Activated effector memory CD4-positive, alpha-beta T cell treated with Interleukin-2 at 50 U/mL for 16 hours (primary cell): ENCODE data around the gene CHD9.
"Not testable (repeated sequence)": the region's sequence is repeated elsewhere in the genome, so short reads cannot be mapped to it uniquely, and the experiment has no call there.

Experiments
- DNase-seq: peaks from one replicate; pipeline ENCODE4 v3.0.0-alpha.2; 2020

The CHD9 gene

GRCh38 chr16:53054670-53055485 lies at the start of gene CHD9:
Gene CHD9, plus strand, starts transcription at chr16:53054991. Its CDS starts 101,099 bp downstream, at chr16:53156090.
- DNase-seq: peak; percentile 63

- no peak for DNase-seq
Observed at GRCh38 chr16:53007095-53007494, 47.7 kb upstream of the CHD9 start.

GRCh38 chr16:53014287-53014686 lies 40.5 kb upstream of the CHD9 start:
- DNase-seq: no peak

- DNase-seq: no peak
Observed at GRCh38 chr16:53018834-53019416, 35.9 kb upstream of the CHD9 start.

- no peak for DNase-seq
Observed at GRCh38 chr16:53022374-53022773, 32.4 kb upstream of the CHD9 start.

GRCh38 chr16:53024045-53024444 lies 30.7 kb upstream of the CHD9 start:
- no peak for DNase-seq

- DNase-seq: no peak
Observed at GRCh38 chr16:53029971-53030370, 24.8 kb upstream of the CHD9 start.

GRCh38 chr16:53031323-53031942 lies 23.4 kb upstream of the CHD9 start:
- no peak for DNase-seq

GRCh38 chr16:53034306-53034705 lies 20.5 kb upstream of the CHD9 start:
- DNase-seq: no peak

GRCh38 chr16:53035176-53035942 lies 19.4 kb upstream of the CHD9 start:
- DNase-seq: no peak

- DNase-seq: no peak
Observed at GRCh38 chr16:53036066-53036465, 18.7 kb upstream of the CHD9 start.

GRCh38 chr16:53036711-53037110 lies 18.1 kb upstream of the CHD9 start:
- not testable (repeated sequence) for DNase-seq

GRCh38 chr16:53040788-53041187 lies 14.0 kb upstream of the CHD9 start:
- DNase-seq: no peak

- no peak for DNase-seq
Observed at GRCh38 chr16:53041320-53042051, 13.3 kb upstream of the CHD9 start.

GRCh38 chr16:53042235-53042701 lies 12.5 kb upstream of the CHD9 start:
- DNase-seq: no peak

- DNase-seq: no peak
Observed at GRCh38 chr16:53043428-53043831, 11.4 kb upstream of the CHD9 start.

GRCh38 chr16:53043986-53044601 lies 10.7 kb upstream of the CHD9 start:
- no peak for DNase-seq

GRCh38 chr16:53045341-53046220 lies 9.2 kb upstream of the CHD9 start:
- no peak for DNase-seq

GRCh38 chr16:53047515-53047914 lies 7.3 kb upstream of the CHD9 start:
- DNase-seq: not testable (repeated sequence)

- DNase-seq: no peak
Observed at GRCh38 chr16:53048139-53048915, 6.5 kb upstream of the CHD9 start.
